ENCODE results near the gene MMAB.

- TF ChIP-seq FOXA1 (IDR thresholded peaks at IDR 0.05): no peak
- no peak for TF ChIP-seq MAX (IDR thresholded peaks at IDR 0.05)
- TF ChIP-seq CTCF (IDR thresholded peaks at IDR 0.05; ENCODE audit: low read depth, low read length, missing input control): no peak
- TF ChIP-seq GABPA (IDR thresholded peaks at IDR 0.05 in 1 of 2, conservative IDR thresholded peaks at IDR 0.05 in 1 of 2): no peak
- TF ChIP-seq SP1 (IDR thresholded peaks at IDR 0.05): no peak
- TF ChIP-seq EGR1 (IDR thresholded peaks at IDR 0.05; ENCODE audit: low read depth in 2 of 2): no peak
- TF ChIP-seq TAF1 (conservative IDR thresholded peaks at IDR 0.05): no peak
- no peak for TF ChIP-seq ZBTB33 (IDR thresholded peaks at IDR 0.05)
- no peak for TF ChIP-seq RXRA (IDR thresholded peaks at IDR 0.05)
Measured at GRCh38 chr12:109548258-109548657, 25.0 kb downstream of the MMAB start.
